GM21526 (cell line): ENCODE results near the gene CLCN5.

Experiments
- ATAC-seq: cut with Tn5 transposase; IDR thresholded peaks from one replicate; pipeline ENCODE4 v1.9.1; 2021; ENCODE audit warnings: moderate library complexity; ENCODE audit not compliant: unreplicated experiment, low FRiP score

CLCN5 gene

GRCh38 chrX:50072110-50072509 lies 149.7 kb downstream of the CLCN5 start:
- no peak for ATAC-seq

GRCh38 chrX:50073601-50074000 lies 151.2 kb downstream of the CLCN5 start:
- no peak for ATAC-seq

GRCh38 chrX:50075630-50076339 lies 153.4 kb downstream of the CLCN5 start:
- ATAC-seq, result no peak

GRCh38 chrX:50081282-50081889 lies 159.0 kb downstream of the CLCN5 start:
- no peak for ATAC-seq

- ATAC-seq, result no peak
Observed at GRCh38 chrX:50082741-50083140, 160.3 kb downstream of the CLCN5 start.

- no peak for ATAC-seq
Observed at GRCh38 chrX:50088645-50089044, 166.2 kb downstream of the CLCN5 start.

GRCh38 chrX:50093625-50094024 lies 171.2 kb downstream of the CLCN5 start:
- ATAC-seq, result no peak

GRCh38 chrX:50097071-50097470 lies 174.7 kb downstream of the CLCN5 start:
- ATAC-seq, result no peak

GRCh38 chrX:50098241-50098640 lies 175.8 kb downstream of the CLCN5 start:
- no peak for ATAC-seq

GRCh38 chrX:50098749-50099148 lies 176.4 kb downstream of the CLCN5 start:
- no peak for ATAC-seq

- ATAC-seq, result no peak
Observed at GRCh38 chrX:50099331-50099730, 176.9 kb downstream of the CLCN5 start.

GRCh38 chrX:50100188-50100587 lies 177.8 kb downstream of the CLCN5 start:
- ATAC-seq, result no peak

- ATAC-seq, result no peak
Observed at GRCh38 chrX:50103176-50103575, 180.8 kb downstream of the CLCN5 start.

- ATAC-seq, result no peak
Observed at GRCh38 chrX:50103866-50104566, 181.6 kb downstream of the CLCN5 start.

GRCh38 chrX:50106051-50106675 lies 183.8 kb downstream of the CLCN5 start:
- no peak for ATAC-seq

GRCh38 chrX:50107470-50107869 lies 185.1 kb downstream of the CLCN5 start:
- no peak for ATAC-seq

- ATAC-seq, result no peak
Observed at GRCh38 chrX:50108264-50108663, 185.9 kb downstream of the CLCN5 start.

GRCh38 chrX:50111742-50112141 lies 189.3 kb downstream of the CLCN5 start:
- no peak for ATAC-seq

GRCh38 chrX:50114113-50114512 lies 191.7 kb downstream of the CLCN5 start:
- no peak for ATAC-seq

- no peak for ATAC-seq
Observed at GRCh38 chrX:50115973-50116372, 193.6 kb downstream of the CLCN5 start.

- ATAC-seq, result no peak
Observed at GRCh38 chrX:50117476-50117875, 195.1 kb downstream of the CLCN5 start.
